Fibroblast of skin of scalp (primary cell): ENCODE data around the gene SEZ6L.

Experiments
- DNase-seq: peaks from one replicate; pipeline ENCODE4 v3.0.0-alpha.2; 2013

Gene SEZ6L

GRCh38 chr22:26339755-26340154 is 170.5 kb downstream of the SEZ6L start:
- DNase-seq: no peak

GRCh38 chr22:26342745-26343410 is 173.6 kb downstream of the SEZ6L start:
- no peak for DNase-seq

DNA sequence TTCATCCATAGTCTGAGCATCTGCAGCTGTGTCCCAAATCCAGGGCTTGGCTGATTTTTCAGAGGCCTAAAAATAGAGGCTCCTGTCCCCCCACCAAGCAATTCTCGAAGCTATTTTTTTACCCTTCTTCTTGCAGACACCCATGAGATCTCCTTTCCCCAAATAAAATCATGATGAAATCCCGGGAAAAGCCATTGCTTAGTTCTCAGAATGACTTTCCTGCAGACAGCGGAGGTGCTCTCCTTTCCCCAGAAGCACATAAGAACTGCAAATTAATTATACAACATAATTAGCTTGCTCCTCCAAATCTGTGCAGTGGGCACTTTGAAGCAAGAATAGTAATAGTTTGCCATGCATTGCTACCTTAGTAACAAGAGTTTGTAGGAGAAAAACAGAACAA is 176.2 kb downstream of the SEZ6L start:
- no peak for DNase-seq

- DNase-seq: no peak
Measured at GRCh38 chr22:26348810-26349526, 179.7 kb downstream of the SEZ6L start.

DNA sequence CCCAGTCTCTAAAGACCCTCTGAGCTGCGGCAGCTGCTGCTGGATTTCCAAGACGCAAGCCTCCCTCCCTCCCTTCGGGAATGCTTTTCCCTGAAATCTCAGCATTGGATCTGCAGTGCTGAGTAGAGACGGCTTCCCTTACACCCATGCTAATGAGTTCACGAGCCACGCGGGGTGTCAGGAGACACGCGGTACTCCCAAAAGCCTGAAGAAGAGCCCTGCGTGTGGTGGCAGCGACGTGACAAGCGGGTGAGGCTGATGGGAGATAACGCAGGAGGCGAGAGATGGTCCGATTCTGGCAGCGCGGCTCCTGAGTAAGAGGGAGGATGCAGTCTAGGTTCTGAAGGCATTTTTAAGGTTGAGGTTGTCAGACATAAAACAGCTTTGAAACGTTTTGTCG is 185.4 kb downstream of the SEZ6L start:
- no peak for DNase-seq

DNA sequence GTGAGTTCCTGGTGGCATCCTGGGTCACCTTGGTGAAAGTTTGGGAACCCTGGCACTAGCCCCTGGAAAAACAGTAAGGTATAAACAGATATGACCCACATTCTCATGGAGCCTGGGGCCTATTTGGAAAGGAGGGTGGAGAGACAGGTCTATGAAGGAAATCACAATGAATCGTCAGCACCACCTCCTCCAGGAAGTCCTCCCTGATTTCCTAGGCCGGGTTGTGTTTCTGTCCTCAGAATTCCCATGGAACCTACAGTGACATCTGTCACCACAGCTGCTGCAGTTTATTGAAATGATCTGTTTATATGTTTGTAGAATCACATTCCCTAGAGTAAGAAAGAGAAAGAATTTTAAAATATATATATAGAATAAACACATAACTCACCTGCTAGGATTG is 188.0 kb downstream of the SEZ6L start:
- DNase-seq: no peak

- no peak for DNase-seq
Measured at GRCh38 chr22:26357813-26358212, 188.6 kb downstream of the SEZ6L start.

- no peak for DNase-seq
Measured at GRCh38 chr22:26359156-26359555, 189.9 kb downstream of the SEZ6L start.

DNA sequence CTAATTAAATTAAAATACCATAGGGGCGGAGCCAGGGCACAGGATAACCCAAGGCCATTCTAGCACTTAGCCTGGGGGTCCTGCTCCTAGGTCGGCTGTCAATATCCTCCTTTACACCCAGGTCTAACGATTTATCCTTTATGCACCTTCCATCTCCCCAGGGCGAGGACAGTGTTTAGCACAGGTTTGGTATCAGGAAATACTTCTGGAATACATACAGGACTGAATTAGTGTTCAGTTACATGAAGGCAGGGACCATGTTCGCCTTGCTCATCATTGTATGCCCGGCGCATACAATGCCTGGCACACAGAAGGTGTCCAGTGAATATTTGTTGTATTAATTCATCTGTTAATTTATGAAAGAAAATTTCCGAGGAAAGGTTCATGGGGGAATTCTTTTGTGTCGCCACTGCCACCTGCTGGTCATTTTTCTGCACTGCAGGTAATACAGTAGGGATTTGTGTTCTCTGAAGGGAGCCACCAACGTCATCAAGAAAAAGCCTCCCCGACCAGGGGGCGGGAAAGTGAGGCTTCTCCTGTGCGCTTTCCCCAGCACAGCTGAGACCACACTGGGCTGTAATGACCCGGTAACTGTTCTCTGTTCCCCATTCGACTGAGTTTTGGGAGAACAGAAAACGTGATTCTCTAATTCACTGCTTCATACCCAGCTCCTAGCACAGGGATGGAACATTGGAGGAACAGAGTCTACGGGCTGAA is 191.1 kb downstream of the SEZ6L start:
- DNase-seq: peak; percentile 78

DNA sequence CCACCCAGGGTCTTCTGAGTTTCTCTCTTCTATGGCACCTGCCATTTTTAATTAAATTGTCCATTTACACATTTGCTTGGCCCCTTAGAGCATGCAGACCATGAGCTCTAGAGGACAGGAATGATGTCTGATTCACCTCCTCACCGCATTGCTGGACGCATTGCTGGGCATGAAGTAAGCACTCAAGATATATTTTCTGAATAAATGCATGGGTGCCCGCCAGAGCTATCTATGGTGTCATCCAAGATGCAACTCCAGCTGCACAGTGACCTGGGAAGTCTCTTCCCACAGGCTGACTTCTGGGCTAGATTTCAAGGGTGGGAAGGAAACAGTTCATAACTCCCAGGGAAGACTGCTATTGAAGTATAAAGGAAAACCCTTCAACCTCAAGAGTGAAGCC is 193.2 kb downstream of the SEZ6L start:
- peak; percentile 29 for DNase-seq

DNA sequence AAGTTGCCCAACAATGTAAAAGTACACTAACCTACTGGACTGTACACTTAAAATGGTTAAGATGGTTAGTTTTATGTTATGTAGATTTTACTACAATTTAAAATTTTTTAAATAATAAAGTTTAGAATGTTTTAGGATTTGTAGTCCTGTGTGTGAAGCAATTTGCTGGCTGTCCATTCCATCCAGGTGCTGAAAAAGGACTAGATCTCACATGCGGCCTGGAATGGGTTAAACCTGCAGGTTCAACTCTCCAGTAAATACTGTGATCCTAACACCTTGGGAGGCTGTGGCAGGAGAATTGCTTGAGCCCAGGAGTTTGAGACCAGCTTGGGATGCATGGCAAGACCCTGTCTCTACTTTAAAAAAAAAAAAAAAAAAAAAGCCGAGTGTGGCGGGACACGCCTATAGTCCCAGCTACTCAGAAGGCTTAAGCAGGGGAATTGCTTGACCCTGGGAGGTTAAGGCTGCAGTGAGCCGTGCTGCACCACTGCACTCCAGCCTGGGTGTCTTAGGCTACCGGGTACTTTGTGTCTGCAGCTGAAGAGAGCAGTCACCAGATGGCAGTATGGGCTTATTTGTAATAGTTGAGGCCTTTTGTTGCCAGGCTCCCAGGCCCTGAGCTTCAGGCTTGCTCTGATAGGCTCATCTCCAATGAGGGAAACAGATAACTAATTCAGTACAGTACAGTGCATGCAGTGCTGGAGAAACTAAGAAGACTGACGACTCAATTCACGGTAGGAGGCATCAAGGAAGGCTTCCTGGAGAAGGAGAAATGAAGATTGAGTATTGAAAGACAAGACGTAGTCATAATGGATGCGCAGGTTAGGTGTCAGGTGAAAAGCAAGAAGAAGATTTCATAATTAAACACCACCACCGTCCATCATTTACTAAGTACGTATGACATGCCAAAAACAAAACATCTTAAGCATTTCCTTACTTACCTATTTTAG is 195.1 kb downstream of the SEZ6L start:
- peak; percentile 82 for DNase-seq

GRCh38 chr22:26367402-26368245 is 198.4 kb downstream of the SEZ6L start:
- DNase-seq: peak; percentile 64

DNA sequence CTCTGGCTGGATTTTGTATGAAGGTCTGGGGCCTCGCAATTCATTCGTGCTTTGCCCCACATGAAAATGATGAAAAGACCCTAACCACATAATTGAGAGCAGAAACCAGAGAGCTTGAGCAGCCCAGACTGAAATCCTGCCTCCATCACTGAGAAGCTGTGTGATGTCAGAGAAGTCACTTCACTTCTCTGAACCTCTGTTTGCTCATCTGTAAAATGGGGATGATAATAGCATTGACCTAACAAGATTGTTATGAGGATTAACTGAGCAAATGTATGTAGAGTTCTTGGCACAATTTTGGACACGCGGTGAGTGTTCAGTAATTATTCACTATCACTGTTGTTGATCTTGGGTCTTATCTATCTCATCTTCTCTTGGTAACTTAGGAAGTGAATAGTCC is 203.6 kb downstream of the SEZ6L start:
- DNase-seq: no peak

DNA sequence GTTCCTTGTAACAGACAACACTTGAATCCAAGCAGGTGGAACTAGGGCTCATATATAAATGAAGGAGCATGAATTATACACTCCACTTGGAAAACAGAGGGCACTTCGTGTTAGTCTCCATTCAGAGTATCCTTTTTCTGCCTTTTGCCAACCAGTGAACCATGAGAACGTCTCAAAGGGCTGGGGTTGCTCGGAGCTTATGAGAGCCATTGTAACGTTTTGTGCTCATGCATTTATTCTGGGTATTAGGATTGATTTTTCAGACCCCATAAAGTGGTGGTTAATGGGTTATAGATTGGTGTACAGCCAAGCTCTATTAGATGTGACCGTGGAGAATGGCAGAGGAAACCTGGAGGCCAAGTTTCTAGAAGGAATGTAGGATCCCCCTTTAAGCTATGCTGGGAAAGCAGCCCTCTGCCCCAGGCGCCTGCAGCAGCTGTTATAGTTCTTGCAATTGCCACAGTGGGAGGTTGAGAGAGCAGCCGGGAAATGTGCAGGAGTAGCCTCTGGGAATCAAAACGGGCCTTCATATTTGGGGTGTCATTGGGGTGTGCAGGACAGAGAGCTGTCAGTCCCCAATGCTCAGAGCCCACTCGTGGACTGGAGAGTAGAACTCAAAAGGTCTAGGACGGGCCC is 205.2 kb downstream of the SEZ6L start:
- DNase-seq: no peak

- peak; percentile 13 for DNase-seq
Measured at GRCh38 chr22:26377170-26377830, 208.0 kb downstream of the SEZ6L start.

DNA sequence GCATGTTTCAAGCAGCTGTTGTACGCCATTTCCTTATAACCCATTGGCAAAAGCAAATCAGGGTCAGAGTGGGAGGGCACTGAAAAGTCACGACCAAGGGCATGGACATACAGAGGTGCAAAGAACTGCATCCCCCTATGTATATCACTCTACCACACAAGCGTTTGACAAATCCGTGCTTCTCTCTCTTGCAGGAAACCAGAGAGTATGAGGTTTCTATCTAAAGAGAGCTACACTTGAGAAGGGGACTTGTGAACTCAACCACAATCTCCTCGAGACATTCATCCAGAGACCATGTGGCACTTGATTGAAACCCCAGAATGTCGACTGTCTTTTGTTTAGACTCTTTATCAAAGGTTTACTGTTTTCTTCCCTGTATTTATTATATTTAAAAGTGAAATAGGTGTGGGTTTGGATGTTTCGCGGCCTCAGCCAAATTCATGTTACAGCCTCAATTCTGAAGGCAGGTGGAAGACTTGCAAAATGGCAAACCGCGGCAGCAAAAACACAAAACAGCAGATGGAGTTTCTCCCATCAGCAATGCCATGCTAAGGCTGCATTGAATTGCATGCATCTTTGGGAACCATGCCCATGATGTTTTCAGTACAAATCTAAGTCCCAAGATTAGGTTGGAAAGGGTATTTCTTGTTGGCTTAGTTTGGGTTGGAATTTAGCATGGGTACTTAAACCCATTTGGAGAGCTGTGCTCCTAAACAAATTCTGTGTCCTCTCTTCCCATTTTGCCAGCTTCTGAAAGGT is 211.0 kb downstream of the SEZ6L start:
- no peak for DNase-seq

DNA sequence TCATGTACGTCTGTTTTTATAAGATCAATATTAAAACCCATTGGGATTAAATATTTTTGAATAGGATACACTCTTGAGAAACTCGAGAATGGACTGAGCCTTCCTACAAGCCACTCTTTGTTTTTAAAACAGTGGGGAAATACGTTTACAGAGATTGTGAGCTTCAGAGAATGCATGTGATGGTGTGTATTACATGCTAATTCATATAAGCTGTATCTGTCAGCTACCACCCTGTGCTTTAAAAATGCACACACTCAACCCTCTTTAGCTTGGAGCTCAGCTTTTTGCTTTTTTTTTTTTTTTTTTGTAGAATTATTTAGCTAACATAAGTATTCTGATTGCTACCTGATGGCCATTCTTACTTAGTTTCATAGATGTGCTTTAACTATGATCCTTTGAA is 213.5 kb downstream of the SEZ6L start:
- no peak for DNase-seq

DNA sequence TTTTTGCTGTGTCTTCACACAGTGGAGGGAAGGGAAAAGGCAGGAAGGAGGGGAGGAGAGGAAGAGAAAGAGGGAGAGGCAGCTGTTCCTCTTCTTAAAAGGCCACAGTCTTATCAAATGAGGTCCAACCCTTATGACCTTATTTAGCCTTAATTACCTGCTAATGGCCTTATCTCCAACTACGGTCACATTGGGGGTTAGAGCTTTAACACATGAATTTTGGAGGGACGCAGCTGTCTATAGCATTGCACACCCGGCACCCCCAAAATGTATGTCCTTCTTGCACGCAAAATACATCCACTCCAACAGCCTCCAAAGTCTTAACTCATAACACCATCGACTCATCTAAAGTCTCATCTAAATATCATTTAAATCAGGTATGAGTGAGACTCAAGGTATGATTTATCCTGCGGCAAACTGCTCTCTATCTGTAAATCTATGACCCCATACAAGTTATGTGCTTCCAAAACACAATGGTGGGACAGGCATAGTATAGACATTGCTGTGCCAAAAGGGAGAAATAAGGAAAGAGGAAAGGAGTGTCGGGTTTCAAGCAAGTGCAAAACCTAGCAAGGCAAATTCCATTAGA is 214.8 kb downstream of the SEZ6L start:
- no peak for DNase-seq

- DNase-seq: no peak
Measured at GRCh38 chr22:26385164-26385563, 215.9 kb downstream of the SEZ6L start.
